HG03571 (cell line): ENCODE measurements around the gene LRRC37A.
A peak's percentile ranks its signal among the peaks of the same experiment; 100 is the strongest.
"Not testable (repeated sequence)": the region's sequence is repeated elsewhere in the genome, so short reads cannot be mapped to it uniquely, and the experiment has no call there.

Experiments
- ATAC-seq: cut with Tn5 transposase; IDR thresholded peaks from one replicate; pipeline ENCODE4 v1.9.1; 2021; ENCODE audit not compliant: unreplicated experiment

The LRRC37A gene

DNA sequence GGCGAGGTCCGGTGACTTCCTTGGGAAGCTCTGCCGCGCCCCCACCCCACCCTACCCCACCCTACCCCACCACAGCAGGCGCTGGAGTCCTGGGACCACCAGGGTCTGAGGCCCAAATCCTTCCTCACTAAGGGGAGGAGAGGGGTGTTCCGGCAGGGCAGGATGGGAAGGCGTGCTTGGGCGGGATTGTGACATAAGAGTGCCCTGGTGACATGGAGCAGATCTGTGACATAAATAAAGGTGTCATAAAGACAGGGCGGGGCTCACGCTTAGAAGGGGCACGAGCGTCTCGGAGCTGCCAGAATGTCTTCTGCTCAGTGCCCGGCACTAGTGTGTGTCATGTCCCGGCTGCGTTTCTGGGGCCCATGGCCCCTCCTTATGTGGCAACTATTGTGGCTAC lies at the start of gene LRRC37A:
LRRC37A (plus strand) TSS at position 301 of the 400 bp plus-strand sequence; CDS start at position 304, 3 bp downstream.
- ATAC-seq, result not testable (repeated sequence)

DNA sequence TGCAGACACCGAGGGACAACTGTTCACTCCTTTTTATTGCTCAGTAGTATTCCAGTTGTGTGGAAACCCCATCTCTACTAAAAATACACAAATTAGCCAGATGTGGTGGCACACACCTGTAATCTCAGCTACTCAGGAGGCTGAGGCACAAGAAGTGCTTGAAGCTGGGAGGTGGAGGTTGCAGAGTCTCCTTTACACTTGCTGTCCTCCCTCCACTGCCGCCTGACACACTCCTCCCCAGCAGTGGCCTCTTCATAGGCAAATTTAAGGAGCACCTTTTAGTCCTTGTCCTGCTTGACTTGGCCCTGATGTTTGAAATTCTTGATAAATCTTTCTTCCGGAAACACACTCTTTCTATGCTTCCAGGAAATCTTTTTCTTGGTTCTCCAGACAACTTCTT lies 45.8 kb upstream of the LRRC37A start:
- not testable (repeated sequence) for ATAC-seq

GRCh38 chr17:46252804-46253203 lies 42.1 kb upstream of the LRRC37A start:
- not testable (repeated sequence) for ATAC-seq

DNA sequence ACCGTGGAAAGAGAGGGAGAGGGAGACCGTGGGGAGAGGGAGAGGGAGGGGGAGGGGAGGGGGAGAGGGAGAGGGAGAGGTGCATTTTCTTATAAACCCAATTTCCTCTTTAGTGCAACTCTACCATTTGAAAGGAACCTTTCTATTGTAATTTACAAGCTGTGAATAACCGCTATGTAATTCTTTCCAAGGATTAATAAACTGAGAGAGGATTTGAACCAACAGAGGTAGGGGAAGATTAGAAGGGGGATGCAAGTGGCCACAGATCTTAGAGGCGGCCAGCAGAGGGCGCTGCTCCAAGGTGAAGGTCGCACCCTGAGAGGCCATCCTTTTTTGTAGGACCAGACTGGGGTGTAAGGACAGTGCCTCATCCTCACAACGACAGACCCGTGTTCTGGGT lies 41.2 kb upstream of the LRRC37A start:
- ATAC-seq, result not testable (repeated sequence)

- ATAC-seq, result not testable (repeated sequence)
These were observed 40.7 kb upstream of the LRRC37A start for GRCh38 chr17:46254215-46254614.

DNA sequence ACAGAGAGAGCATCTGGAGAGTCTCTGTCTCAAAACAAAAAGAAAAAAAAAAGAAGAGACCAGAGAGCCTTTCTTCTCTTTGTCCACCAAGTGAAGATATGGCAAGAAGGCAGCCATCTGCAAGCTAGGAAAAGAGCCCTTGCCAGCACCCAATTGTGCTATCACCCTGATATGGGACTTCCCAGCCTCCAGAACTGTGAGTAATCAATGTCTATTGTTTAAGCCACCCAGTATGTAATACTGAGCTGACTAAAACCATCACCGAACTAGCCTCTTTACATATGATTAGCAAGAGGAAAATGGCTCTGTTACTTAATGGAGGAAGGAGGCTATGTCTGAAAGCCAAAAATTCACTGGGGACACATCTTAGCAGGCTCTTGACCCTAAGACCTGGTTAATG lies 38.6 kb upstream of the LRRC37A start:
- not testable (repeated sequence) for ATAC-seq

GRCh38 chr17:46259845-46260661 lies 34.9 kb upstream of the LRRC37A start:
- ATAC-seq, result not testable (repeated sequence)

- no peak for ATAC-seq
These were observed 32.7 kb upstream of the LRRC37A start for GRCh38 chr17:46262271-46262670.

GRCh38 chr17:46264456-46265198 lies 30.3 kb upstream of the LRRC37A start:
- ATAC-seq, result no peak

DNA sequence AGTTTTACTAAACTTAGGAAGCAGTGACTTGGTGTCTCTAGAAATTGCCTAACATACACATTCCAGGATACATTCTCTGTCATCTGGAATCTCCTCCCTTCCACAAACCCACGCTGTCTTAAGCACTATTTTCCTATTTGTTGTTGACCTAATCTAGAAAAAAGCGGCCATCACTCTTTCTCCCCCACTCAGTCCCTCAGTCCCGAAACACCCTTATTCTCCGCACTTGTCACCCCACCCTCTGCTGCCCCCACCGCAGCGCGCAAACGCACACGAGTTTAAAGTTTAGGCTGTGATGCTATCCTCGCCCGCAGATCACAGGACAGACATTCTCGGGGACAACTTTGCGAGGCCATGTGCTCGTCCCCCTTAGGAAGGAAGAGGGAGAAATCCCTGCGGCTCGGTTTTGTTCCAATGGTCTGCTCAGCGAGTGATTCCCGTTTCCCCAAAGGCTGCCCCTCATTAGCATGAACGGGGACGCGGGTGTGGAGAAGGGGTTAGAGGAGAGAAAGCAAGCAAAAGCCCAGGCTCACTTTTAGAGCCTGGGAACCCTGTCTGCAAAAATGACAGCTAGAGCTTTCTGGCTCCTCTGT lies 28.8 kb upstream of the LRRC37A start:
- peak; percentile 4 for ATAC-seq

GRCh38 chr17:46266656-46267544 lies 28.0 kb upstream of the LRRC37A start:
- ATAC-seq, result peak; percentile 86

GRCh38 chr17:46270032-46270431 lies 24.9 kb upstream of the LRRC37A start:
- no peak for ATAC-seq

DNA sequence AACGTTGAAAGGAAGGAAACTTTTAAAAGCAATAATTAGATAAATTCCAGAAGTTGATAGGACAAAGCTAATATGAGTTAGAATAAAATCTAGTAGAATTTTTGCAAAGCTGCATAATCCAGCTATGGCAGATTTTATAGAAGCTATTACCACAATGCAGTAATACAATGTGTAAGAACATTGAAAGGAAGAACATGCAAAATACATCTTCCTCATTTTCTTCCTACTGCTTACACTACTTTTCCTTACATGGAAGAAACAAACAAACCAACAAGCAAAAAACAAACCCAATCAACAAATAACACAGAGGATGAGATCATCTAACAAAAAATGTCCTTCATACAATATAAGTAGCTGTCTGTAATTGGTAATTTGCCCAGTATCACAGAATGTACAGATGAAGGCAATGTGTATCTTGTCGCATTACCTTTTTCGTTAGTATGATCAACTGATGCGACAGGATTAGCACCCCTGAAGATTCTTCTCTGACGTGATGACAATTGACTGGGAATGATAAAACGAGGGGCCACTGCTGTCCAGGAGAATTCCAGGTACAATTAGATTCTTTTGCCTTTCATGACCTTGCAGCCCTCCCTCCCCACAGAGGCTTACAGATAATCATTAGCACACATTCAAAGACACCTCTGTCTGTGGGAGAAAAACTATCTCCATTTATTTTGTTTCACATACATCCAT lies 21.2 kb upstream of the LRRC37A start:
- ATAC-seq, result no peak

GRCh38 chr17:46274238-46274637 lies 20.7 kb upstream of the LRRC37A start:
- no peak for ATAC-seq

DNA sequence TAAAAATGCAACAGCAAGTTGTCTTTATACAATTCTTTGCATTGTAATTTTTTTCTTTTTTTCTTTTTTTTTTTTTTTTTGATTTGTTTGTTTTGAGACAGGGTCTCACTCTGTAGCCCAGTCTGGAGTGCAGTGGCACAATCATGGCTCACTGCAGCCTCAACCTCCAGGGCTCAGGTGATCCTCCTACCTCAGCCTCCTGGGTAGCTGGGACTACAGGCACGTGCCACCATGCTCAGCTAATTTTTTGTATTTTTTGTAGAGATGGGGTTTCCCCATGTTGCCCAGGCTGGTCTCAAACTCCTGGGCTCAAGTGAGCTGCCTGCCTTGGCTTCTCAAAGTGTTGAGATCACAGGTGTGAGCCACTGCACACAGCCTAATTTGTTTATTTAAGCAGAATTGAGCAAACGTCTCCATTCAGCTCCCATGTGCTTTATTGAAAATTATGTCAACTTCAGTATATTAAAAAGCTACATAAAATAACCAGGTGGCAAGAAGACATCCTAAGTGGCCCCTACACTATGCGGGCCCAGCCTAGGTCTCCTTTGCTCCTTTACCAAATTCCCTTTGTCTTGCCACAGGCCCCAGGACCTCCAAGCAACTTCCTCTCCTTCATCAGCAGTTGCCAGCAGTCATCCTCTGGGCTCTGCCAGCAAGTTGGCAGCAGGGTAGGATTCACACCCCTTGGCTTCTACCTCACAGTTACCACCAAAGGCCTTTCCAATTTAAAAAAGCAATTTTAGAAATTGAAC lies 18.0 kb upstream of the LRRC37A start:
- not testable (repeated sequence) for ATAC-seq

DNA sequence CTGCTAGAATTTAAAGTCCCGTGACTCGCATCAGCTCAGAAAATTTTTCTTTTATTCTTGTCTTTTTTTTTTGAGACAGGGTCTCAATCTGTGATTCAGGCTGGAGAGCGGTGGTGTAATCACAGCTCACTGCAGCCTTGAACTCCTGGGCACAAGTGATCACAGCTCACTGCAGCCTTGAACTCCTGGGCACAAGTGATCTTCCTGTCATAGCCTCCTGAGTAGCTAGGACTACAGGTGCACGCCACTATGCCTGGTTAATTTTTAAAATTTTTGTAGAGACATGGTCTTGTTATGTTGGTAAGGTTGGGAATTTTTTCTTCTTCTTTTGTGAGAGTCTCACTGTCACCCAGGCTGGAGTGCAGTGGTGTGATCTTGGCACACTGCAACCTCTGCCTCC lies 13.6 kb upstream of the LRRC37A start:
- not testable (repeated sequence) for ATAC-seq

- not testable (repeated sequence) for ATAC-seq
These were observed 12.3 kb upstream of the LRRC37A start for GRCh38 chr17:46282635-46283034.

DNA sequence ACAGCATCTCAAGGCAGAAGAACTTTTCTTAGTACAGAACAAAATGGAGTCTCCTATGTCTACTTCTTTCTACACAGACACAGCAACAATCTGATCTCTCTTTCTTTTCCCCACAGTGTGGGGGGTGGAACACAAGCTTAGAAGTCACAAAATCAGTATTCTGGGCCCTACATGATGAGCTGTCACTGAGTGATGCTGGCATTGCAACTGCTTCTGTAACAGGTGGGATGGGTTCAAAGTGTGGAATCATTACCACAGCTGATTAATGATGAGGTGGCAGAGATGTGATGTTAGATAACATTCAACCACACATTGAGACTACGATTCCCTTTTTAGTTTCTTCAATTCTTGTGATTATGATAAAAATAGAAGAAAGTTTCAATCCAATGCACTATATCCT lies 10.5 kb upstream of the LRRC37A start:
- not testable (repeated sequence) for ATAC-seq

- not testable (repeated sequence) for ATAC-seq
These were observed 9.4 kb upstream of the LRRC37A start for GRCh38 chr17:46285500-46285899.
